HG02870 (cell line): Measurements from ENCODE around the gene WASL.
"Not testable (repeated sequence)": the region's sequence is repeated elsewhere in the genome, so short reads cannot be mapped to it uniquely, and the experiment has no call there.

Experiments
- ATAC-seq: cut with Tn5 transposase; IDR thresholded peaks from one replicate; pipeline ENCODE4 v1.9.1; 2021; ENCODE audit warnings: mild to moderate bottlenecking, moderate library complexity; ENCODE audit not compliant: unreplicated experiment

Gene WASL

DNA sequence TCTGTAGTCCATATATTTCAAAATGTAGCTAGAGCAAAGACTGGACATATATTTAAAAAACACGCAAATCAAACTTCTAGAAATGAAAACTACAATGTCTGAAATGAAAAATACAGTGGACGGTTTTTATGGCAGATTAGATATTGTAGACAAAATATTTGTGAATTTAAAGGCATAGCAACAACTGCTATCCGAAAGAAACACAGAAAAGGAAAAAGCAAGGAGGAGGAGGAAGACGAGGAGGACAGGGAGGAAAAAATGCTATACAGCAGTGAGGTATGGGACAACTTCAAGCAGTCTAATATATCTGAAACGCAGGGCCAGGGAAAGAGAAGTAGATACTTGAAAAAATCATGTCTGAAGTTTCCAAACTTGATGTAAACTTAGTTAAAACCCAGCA lies 13.3 kb downstream of the WASL start:
- ATAC-seq, result no peak

DNA sequence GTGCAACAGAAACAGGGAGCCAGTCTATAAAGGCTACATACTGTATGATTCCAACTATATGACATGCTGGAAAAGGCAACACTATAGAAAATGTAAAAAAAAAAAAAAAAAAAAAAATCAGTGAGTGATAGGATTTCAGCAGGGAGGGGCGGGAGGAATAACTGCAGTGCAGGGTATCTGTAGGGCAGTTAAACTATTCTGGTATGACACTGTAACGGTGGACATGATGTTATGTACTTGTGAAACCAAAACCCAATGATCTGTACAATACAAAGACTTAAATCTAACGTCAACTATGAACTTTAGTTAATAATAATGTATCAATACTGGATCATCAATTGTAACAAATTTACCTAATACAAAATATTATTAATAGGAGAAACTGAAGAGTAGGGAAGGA lies 14.3 kb downstream of the WASL start:
- no peak for ATAC-seq

DNA sequence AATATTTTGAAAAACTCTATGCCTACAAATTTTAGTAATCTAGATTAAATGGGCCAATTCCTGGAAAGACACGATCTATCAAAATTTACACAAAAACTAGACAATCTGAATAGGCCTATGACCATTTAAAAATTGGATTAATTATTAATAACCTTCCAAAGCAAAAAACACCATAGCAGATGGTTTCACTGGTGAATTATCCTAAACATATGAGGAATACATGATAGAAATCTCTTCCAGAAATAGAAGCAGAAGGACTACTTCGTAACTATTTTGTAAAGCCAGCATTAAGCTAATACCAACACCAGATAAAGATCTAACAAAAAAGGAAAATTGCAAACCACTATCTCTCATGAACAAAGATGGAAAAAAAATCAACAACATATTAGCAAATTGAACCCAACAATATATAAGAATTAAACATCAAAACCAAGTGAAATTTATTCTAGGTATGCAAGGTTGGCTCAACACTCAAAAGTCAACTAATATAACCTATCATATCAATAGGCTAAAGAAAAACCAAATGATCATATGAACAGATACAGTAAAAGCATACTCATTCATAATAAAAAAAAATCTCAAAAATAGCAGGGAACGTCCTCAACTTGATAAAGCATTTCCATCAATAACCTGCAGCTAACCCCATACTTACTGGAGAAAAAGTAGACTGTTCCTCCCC lies 16.3 kb downstream of the WASL start:
- no peak for ATAC-seq

DNA sequence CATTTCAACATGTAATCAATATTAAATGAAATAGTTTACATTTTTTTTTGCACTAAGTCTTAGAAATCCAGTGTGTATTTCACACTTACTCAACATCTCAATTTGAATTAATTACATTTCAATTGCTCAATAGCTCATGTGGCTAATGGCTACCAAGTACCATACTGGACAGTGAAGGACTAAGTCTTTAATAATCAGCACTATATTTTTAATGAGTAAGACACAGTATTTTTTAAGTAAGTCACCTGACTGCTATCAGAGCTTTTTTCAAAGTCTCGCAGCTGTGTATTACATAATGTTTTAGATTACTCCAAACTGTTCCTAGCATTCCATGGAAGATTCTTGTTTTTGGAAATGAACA lies 19.6 kb downstream of the WASL start:
- ATAC-seq, result no peak

DNA sequence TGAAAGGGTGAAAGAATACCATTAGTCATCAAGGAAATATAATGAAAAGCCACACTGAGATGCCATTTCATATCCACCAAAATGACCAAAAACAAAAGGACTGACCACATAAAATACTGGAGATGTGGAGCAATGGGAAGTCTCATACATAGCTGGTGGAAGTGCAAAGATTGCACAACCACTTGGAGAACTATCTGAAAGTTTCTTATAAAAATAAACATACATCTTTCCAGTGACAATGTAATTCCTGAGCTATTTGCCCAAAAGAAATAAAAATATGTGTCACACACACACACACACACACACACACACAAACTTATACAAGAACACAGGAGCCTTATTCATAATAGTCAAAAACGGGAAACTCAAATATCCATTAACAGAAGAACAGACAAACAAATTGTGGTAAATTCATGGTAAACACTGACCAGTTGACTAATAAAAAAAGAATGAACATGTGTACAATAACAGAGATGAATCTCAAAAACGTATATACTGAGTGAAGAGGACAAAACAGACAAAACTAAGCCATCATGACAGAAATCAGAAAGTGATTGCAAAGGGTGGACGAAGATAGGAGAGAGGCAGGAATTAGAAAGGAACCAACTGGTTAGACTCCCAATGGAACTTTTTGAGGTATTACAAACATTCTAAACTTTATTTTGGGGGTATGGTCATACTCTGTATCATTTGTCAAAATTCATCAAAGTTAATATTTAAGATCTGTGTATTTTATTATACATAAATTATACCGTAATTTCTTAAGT lies 21.5 kb downstream of the WASL start:
- no peak for ATAC-seq

DNA sequence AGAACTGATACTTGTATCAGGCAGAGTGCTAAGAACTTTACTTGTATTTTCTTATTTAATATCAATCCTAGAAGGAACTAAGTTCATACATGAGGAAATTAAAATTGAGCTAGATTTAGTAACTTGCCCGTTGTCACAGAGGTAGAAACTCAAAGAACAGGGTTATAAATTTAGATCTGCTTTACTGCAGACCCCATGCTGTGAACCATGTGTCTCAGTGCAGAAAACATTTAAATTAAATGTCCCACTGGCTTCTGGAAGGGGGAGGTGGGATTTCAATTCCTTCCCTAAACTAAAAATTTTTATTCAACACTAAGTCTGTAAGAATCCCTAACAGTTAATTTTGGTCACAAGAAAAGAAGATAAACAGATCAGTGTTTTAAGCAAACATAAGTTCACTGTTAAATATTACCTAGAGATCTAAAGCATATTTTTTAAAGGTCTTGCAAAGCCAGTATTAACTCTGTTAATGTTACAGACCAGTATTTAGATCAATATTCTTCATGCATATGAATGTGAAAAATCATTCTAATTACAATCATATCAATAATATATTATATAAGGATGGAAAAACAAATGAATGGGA lies 23.1 kb downstream of the WASL start:
- no peak for ATAC-seq

DNA sequence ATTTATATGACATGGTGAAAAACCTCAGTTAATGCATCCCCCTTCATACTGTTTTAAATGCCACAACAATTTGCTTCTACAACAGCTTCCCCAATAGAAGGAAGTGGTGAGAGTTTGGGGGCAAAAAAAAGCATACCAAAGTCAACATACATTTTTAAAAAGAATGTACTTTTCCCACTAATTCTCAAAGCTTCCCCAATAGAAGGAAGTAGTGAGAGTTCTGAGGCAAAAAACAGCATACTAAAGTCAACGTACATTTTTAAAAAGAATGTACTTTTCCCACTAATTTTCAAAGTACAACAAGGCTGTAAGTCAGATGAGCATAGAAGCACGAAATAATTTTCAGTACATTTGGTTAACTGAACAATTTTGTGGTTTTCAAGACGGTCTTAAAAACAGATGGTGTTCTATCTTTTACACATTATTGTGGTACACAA lies 24.0 kb downstream of the WASL start:
- ATAC-seq, result peak; percentile 40

DNA sequence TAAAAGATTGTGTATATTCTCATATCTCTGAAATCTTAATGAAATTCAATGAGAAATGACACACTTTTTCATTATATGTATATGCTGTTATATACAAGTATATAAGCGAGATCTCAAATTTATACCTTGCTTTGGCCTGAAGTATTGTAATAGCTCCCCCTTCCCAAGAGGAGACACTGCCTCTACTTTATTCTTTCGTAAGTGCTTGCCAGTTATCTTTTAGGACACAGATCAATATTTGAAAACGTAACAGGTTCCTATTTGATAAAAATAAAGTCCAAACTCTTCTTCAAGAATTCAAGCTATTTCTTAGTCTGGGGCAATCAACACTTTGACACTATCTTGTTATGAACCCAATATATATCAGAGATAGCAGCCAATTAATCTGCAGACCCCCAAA lies 24.9 kb downstream of the WASL start:
- ATAC-seq, result no peak

DNA sequence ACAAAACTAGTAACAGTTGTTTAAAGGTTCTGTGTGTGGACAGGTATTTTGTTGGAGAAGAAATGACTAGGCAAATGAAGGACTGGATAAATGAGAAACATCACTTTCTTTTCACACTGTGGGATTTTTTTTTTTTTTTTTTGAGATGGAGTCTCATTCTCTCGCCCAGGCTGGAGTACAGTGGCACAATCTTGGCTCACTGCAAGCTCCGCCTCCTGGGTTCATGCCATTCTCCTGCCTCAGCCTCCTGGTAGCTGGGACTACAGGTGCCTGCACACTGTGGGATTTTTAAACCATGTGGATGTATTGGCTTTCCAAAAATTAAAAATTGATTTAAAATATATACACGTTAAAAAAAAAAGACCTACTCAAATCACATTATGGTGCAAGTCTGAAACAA lies 28.3 kb downstream of the WASL start:
- ATAC-seq, result not testable (repeated sequence)

DNA sequence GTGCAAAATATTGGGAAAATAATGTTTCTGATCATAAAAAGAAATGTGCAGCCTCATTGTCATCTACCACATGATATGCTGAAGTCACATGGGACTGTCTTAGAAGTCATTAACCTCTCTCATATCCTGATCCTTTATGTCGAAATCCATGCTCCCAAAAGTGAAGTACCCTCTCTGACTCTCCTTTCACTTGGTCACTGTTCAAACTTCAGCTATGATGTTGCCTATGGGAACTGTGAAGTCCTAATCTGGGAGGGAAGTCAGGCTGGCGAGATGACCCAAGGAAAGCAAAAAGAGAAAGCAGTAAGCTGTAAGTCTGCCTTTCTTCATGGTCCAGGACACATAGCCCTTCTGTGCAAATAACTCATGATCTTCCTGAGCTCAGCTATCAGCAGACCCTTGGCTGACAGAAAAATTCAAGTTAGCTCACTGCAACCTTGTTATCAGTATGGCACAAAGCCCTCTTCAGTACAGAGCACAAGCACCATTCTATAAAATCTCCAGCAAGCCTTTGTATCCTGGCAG lies 29.5 kb downstream of the WASL start:
- ATAC-seq, result no peak

DNA sequence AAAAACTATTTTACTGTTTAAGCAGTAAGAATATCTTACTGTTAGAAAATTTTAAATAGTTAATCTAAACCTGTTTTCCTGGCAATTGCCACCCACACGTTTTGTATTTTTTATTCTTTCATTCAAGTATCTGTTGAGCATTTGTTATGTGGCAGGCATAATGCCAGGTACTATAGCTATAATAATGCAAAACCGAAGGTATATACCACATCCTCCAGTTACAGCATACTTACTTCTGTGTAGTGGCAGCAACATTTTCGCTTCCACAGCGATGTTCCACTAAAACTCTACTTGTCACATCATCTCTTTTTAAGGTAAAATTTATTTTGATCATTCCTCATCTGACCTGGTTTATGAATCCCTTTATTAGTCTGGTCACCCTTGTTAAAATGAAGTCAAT lies 30.0 kb downstream of the WASL start:
- no peak for ATAC-seq

DNA sequence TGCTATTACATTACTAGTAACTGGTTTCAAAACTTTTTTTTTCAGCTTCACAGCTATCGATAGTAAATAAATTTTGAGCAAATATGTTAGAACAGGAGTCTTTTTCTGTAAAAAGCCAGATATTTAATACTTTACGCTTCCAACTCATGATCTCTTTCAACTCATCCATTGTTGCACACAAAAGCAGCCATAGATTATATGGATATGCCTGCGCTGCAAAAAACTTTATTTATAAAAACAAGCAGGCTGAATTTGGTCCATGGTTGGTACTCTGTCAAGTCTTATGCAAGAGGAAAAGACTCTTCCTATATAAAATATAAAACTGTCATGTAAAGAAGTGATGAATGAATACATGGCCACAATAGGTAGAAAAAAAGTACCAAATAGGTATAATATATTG lies 31.1 kb downstream of the WASL start:
- no peak for ATAC-seq

DNA sequence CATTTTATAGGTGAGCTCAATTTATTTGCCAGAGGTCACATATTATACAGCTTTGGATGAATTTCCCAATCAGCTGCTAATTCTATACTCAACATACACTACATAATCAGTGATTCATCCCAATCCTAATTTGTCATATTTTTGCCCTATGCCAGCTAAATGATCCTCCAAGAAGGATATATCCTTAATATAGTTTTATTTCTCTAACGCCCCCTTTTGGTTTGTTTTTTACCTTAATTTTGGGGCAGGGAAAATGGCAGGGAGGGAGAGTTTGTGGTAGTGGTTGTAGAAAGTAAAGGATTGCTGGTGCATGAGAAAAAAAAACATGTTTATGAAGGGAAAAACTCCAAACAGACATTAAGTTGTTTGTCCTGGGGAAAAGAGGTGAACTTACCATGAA lies 31.9 kb downstream of the WASL start:
- ATAC-seq, result no peak

DNA sequence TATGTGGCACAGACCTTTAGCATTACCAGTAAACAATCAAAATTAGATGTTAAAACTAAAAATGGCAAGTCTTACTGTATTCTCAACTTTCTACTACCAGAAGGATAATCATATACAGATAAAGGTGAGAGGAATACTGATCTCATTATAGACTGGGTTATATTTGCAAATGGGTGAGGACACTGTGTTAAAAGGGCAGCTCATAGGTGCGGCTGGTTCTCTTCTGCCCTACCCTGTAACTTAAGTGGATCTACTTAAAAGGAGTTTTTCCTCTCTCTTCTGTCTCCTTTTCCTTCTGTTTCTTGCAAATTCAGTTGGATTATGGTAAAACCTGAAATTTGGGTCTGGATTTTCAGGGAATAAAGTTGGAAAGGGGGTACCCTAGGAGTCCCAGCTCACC lies 33.0 kb downstream of the WASL start:
- ATAC-seq, result no peak

DNA sequence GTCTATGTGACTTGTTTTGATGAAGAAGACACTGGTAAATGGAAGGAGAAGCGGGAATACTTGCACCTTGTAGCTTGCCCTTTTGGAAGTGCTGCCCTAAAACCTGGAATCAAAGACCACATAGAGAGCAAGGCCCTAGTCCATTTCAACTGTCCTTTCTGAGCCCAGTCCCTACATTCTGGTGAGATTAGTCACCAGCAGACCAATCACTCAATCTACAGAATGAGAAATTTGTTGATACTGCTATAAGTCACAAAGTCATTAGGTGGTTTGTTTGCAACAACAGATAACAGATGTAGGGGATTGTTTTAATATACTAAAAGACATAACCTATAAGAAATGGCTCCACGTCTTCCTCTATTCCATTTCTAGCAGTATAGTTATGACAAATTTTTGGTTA lies 33.6 kb downstream of the WASL start:
- ATAC-seq, result no peak

DNA sequence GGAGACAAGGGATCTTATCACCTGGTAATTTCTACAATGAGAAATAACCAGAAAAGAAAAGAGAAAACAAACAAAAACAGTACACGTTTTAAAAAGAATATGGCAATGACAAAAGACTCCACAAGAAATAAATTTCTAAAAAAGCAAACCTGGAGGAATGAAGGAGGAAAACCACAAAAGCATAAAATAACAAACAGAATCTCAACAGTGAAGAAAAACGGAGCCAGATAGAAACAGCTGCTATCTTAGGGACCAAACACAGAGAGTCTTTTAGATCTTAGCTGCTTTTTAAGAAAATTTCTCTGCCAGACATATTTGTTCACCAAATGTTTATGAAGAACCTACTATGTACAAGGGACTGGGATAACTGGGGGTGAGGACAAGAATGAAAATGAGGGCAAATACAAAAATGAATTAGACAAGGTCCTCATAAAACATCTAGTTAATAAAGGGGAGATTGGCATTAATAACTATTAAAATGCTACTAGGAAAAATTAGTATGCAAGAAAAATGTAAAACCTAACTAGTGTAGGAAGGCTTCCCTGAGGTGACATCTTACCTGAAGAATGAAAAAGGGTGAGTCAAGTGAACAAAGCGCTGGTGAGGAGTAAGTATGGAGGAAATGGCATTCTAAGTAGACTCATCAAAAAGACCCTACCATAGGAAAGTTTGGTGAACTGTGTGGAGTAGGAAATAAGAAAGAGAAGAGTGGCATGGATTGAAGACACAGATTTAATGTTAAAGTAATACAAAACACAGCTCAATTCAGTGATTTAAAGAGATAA lies 34.3 kb downstream of the WASL start:
- no peak for ATAC-seq

DNA sequence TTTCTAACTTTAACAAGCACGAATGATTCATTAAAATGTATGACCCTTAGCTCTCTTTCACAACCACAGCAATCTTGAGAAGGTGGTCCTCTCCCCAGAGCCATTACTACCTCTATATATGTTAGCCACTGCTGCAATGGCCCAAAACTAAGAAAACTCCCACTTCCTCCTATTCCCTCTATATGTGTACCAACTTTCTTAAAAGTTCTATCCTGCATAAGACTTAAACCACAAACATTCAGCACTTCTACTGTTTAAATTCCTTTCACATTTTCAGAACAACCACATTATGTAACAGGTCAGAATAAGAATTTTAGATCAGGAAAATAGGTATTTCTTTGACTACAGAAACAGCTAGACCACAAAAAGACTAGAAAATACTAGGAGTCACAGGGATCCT lies 36.2 kb downstream of the WASL start:
- peak; percentile 42 for ATAC-seq

DNA sequence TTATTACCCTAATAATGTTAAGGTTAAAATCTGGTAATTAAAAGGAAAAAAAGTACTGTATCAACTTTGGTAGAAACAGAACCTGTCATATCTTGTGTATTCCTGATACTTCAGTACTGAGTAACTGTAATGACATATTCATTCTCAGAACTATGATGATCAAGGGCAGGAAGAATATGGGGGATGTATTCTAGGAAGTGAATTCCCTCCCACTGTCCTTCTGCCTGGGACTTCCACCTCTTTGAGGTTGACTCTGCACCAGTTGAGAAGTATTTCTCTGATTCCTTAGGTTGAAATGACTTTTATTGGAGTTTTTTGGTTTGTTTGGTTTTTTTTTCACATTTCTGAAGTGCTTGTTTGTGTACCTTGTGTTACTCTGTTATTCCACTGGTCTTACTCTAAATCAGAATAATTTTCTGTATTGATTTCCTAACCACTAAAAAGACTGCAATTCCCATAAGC lies 36.9 kb downstream of the WASL start:
- ATAC-seq, result no peak

DNA sequence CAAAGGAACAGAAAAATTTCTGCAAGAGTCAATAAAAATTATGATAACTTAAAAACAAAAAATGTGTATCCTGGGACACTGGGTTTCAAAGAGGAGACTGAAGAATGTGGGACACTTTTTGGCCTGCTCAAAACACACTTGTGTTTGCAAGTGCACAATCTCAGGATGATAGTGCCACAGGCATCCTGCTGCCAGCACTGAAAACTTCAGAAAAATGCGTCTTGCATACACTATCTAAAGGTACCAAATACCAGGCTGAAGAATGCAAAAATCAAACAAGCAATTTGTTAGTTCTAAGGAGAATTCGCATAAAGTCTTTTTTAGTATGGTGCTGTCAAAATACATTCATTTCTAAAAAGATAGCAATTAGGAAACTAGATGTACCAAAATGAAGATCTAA lies 38.1 kb downstream of the WASL start:
- no peak for ATAC-seq

DNA sequence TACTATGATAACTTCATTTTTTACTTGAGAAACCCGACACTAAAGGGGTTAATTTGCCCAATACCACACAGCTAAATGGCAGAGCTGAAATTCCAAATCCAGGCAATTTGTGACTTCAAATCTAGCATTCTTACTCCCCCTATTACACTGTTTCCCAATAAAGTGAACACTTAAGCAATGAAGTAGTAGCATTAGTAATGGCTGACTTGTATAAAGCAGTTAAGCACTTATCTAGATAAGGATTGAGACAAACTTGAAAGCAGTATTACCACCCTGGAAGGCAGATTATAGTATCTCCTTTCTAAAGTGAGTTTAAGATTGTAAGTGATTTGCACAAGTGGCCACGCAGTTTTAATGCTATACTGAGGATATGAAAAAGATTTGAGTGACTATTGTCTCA lies 39.3 kb downstream of the WASL start:
- no peak for ATAC-seq

DNA sequence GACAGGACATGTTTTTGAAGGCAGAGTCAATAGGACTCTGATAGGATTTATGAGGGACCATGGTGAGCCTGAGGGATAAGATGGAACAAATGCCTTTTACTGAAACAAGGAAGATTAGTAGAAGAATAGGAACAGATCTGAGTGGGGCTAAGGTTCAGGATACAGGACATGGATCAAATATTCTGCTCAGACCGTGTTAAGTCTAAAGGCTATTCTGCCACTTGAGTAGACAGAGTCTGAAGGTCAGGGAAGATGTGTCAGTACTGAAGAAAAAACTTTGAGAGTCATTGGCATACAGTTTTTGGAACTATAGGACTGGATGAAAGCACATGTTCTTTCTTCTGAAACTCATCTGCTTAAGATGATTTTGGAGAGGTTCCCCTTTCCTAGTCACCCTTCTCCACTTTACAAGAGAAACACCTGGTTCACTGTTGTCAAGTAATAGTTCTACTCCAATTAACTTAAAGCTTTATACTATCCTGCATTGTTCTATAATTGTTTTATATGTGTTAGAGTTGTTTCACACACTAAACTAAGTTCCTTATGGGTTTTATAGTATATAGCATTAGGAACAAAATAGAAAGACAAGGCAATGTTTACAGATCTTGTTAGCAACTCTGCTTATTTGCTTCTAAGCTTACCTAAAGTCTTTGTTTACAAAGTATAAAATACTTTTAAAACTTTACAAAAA lies 43.4 kb downstream of the WASL start:
- no peak for ATAC-seq
